Kidney epithelial cell (primary cell): ENCODE measurements around the gene CFLAR. TPM values are rescaled to one million over a fixed set of nuclear protein-coding genes. Genes with fewer than 3 reads are reported as not detected.

ENCODE experiments used
- DNase-seq: peaks from one replicate; pipeline ENCODE4 v3.0.0-alpha.2; 2010; ENCODE audit warnings: low read depth
- H3K27me3 ChIP-seq: 2 replicates; pipeline ENCODE4 v1.6.0; 2011; ENCODE audit warnings: low read length; ENCODE audit not compliant: control insufficient read depth, insufficient read depth
- H3K36me3 ChIP-seq: 2 replicates; pipeline ENCODE4 v1.5.1; 2011; ENCODE audit warnings: low read length; ENCODE audit not compliant: control insufficient read depth, insufficient read depth
- H3K4me3 ChIP-seq: 2 replicates; pipeline ENCODE4 v1.5.1; 2011; ENCODE audit warnings: low read depth, mild to moderate bottlenecking, control low read depth, low read length
- total RNA-seq: library from RNA; depleted of rRNA; stranded (reverse); fragments of >200 nt; gene quantifications from 2 replicates; pipeline ENCODE4 v1.2.3, GENCODE V29; 2015
- TF ChIP-seq, protein P1 (sequence below): IDR thresholded peaks from 2 replicates; pipeline ENCODE4 v1.5.1; 2011; ENCODE audit warnings: mild to moderate bottlenecking, moderate library complexity, low read length, control low read depth, inconsistent platforms; ENCODE audit not compliant: insufficient read depth, poor library complexity, severe bottlenecking

CFLAR gene
- total RNA-seq: 98.4 and 99.7 TPM in 2 replicates

DNA sequence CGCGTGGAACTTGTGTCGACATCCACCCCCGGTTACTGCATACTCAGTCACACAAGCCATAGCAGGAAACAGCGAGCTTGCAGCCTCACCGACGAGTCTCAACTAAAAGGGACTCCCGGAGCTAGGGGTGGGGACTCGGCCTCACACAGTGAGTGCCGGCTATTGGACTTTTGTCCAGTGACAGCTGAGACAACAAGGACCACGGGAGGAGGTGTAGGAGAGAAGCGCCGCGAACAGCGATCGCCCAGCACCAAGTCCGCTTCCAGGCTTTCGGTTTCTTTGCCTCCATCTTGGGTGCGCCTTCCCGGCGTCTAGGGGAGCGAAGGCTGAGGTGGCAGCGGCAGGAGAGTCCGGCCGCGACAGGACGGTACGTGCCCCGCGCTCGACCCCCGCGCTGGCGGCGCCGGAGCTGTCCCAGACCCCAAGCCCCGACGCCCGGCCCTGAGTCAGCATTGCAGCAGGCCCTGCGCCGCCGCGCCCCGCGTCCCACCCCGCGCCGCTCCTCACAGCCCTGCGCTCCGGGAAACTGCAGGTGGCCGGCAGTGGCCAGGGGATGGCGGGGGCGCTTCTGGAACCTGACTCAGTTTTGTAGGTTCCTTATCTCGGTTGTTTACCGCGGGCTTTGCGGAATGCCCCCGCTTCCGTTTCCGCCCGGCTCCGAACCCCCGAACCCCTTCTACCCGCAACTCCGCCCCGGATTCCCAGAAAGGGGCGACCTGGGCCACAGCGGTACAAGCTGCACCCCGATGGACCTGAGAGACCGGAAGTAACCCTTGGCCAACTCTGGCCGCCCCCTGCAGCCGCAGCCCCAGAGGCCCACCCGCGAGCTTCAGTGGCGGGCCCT, at the start of gene CFLAR:
Gene CFLAR (plus strand): TSS at position 50 of the 844 bp plus-strand sequence. CDS start 13,702 bp downstream, outside the sequence.
- no peaks in the 10 kb centered on the region for H3K36me3 ChIP-seq
- TF ChIP-seq, protein P1, sequence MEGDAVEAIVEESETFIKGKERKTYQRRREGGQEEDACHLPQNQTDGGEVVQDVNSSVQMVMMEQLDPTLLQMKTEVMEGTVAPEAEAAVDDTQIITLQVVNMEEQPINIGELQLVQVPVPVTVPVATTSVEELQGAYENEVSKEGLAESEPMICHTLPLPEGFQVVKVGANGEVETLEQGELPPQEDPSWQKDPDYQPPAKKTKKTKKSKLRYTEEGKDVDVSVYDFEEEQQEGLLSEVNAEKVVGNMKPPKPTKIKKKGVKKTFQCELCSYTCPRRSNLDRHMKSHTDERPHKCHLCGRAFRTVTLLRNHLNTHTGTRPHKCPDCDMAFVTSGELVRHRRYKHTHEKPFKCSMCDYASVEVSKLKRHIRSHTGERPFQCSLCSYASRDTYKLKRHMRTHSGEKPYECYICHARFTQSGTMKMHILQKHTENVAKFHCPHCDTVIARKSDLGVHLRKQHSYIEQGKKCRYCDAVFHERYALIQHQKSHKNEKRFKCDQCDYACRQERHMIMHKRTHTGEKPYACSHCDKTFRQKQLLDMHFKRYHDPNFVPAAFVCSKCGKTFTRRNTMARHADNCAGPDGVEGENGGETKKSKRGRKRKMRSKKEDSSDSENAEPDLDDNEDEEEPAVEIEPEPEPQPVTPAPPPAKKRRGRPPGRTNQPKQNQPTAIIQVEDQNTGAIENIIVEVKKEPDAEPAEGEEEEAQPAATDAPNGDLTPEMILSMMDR: no peak
- DNase-seq: no peak
- H3K27me3 ChIP-seq: no peaks in the 10 kb centered on the region
- peak within 1 kb of the TSS; percentile 69 for H3K4me3 ChIP-seq

DNA sequence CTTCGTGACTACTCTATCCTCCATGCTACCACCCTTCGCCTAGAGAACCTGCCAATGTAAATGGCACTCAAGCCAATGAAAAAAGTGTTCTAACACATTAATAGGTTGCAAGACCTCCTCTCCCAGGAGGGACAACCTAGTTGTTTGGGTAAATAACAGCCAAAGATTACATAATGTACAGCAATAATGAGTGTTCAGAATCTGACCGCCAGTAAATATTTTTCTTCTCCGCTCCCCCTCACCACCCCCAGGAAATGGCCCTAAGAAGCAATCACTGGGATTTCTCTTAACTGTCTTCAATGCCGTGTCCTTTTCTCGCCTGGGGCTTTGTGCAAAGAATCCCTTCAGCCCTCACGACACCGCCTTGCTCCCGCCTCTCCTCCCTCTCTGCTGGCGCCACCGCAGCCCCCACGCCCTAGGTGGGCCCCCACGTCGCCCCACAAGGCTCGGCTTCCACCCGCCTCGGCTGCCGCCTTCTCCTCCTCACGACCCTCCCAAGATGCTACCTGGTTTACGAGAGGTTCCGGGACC, 45.0 kb upstream of the CFLAR start:
- Histone ChIP-seq H3K36me3 (no peaks in the 10 kb centered on the region), H3K27me3 (no peaks in the 10 kb centered on the region), H3K4me3 (peak overlapping the region; percentile 83)
- DNase-seq: no peak
- TF ChIP-seq, protein P1: no peak

DNA sequence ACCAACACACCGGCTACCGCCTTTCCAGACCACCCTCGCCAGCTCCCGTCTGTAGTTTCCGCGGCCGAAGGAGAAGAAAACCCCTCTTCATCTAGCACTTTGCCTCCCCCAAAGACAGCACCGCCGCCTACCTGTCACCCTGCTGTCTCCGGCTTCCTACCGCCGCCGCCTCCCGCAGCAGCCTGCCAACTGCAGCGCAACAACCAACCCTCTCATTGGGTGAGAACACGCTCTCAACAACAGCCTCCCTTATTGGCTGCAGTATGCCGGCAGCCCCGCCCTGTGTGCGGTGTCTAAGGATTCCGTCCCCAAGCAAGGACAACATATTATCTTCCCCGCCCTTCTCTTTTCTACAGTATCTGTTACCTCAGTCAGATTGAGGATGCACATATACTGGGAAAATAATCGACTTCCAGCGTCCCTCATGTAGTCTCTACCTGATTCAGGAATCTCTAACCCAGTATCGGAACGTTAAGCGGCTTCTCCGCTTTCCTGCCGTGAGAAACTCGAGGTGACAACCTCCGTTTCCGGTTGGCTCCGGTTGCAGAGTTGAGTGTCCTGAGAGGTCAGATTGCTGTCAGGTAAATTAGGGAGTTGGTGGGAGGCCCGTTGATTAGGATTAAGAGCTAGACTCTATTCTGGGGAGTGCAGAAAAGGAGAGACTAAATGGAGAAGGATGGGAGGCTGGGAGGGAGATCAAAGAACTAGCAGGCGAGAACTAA, 44.3 kb upstream of the CFLAR start, which contains the start of the genes HYCC2 and NDUFB3:
Gene HYCC2 (minus strand): TSS at position 193 of the 722 bp plus-strand sequence. CDS start 47,662 bp downstream, outside the sequence.
Gene NDUFB3 (plus strand): TSS at position 523 of the 722 bp plus-strand sequence. CDS start 6,882 bp downstream, outside the sequence.
- TF ChIP-seq, protein P1: peak; percentile 19
- H3K27me3 ChIP-seq: no peaks in the 10 kb centered on the region
- peak; percentile 73 for DNase-seq
- no peaks in the 10 kb centered on the region for H3K36me3 ChIP-seq
- H3K4me3 ChIP-seq: peak within 1 kb of the TSS; percentile 83

DNA sequence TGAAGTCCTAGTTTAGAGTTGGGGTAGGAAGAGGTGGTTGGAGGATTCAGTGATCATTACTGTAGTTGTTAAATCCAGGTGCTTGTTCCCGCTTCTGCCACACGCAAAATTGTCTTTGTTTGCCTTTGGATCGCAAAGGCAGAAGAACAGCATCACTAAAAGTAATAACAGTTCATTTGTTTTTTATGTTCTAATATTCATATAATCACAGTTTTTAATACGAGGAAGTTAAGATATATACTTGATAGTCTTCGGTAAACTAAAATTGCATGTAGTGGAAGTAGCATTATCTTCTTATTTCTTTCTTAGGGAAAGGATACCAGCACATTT, 43.8 kb upstream of the CFLAR start:
- Histone ChIP-seq H3K36me3 (no peaks in the 10 kb centered on the region), H3K4me3 (peak overlapping the region; percentile 83), H3K27me3 (no peaks in the 10 kb centered on the region)
- DNase-seq: no peak
- TF ChIP-seq, protein P1: no peak

DNA sequence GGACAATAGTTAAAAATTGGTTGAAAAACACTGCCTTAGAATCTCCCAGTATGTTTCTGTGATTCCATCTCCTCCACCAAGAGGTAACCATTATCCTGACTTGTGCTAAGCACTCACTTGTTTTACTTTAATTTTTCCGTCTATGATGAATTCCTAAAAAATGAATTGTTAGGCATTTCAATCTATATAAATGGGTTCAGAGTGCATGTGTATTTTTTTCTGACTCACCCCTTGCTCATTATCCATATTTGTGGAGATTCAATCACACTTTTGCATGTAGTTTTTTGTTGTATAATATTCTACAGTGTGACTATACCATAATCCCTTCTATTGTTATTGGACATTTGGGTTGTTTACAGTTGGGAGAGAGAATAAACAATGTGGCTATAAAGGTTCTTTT, 42.9 kb upstream of the CFLAR start:
- Histone ChIP-seq H3K36me3 (no peaks in the 10 kb centered on the region), H3K27me3 (no peaks in the 10 kb centered on the region), H3K4me3 (no peak overlapping the region)
- TF ChIP-seq, protein P1: no peak
- no peak for DNase-seq
